NOMO-1 treated with dmso at 0.1 percent for 144 hours (cell line): ENCODE results near the gene DDX1.

ENCODE experiments used
- DNase-seq: peaks from one replicate; lab custom pipeline; 2025; ENCODE audit not compliant: unreplicated experiment; lab: John Stamatoyannopoulos, UW

DDX1 gene

GRCh38 chr2:15561574-15562344 lies 29.9 kb upstream of the DDX1 start:
- no peak for DNase-seq

- no peak for DNase-seq
These were observed 29.2 kb upstream of the DDX1 start for GRCh38 chr2:15562354-15563031.

GRCh38 chr2:15563227-15564100 lies 28.2 kb upstream of the DDX1 start:
- DNase-seq = no peak

GRCh38 chr2:15565392-15565791 lies 26.3 kb upstream of the DDX1 start:
- no peak for DNase-seq

GRCh38 chr2:15565994-15566671 lies 25.5 kb upstream of the DDX1 start:
- DNase-seq = no peak

- no peak for DNase-seq
These were observed 24.8 kb upstream of the DDX1 start for GRCh38 chr2:15566912-15567311.

- DNase-seq = no peak
These were observed 22.8 kb upstream of the DDX1 start for GRCh38 chr2:15568874-15569273.

- DNase-seq = no peak
These were observed 21.6 kb upstream of the DDX1 start for GRCh38 chr2:15570104-15570503.

GRCh38 chr2:15571729-15572128 lies 19.9 kb upstream of the DDX1 start:
- DNase-seq = no peak

GRCh38 chr2:15577071-15577735 lies 14.5 kb upstream of the DDX1 start:
- DNase-seq = peak; percentile 51

GRCh38 chr2:15579641-15580040 lies 12.0 kb upstream of the DDX1 start:
- DNase-seq = no peak

- DNase-seq = no peak
These were observed 11.2 kb upstream of the DDX1 start for GRCh38 chr2:15580451-15580850.

GRCh38 chr2:15582710-15583357 lies 8.8 kb upstream of the DDX1 start:
- no peak for DNase-seq

GRCh38 chr2:15583826-15584225 lies 7.8 kb upstream of the DDX1 start:
- no peak for DNase-seq

- DNase-seq = no peak
These were observed 7.4 kb upstream of the DDX1 start for GRCh38 chr2:15584316-15584715.

GRCh38 chr2:15584767-15585469 lies 6.8 kb upstream of the DDX1 start:
- DNase-seq = no peak

- no peak for DNase-seq
These were observed 3.2 kb upstream of the DDX1 start for GRCh38 chr2:15588329-15588919.

GRCh38 chr2:15591373-15591691 lies 336 bp upstream of the DDX1 start:
- no peak for DNase-seq

- DNase-seq = no peak
These were observed 1.6 kb downstream of the DDX1 start for GRCh38 chr2:15593327-15593705.
